HG03432 (cell line): ENCODE results near the gene MAP4K4.
A peak's percentile ranks its signal among the peaks of the same experiment; 100 is the strongest.
"Not testable (repeated sequence)": the region's sequence is repeated elsewhere in the genome, so short reads cannot be mapped to it uniquely, and the experiment has no call there.

Experiments
- ATAC-seq: cut with Tn5 transposase; IDR thresholded peaks from one replicate; pipeline ENCODE4 v1.9.1; 2021; ENCODE audit warnings: mild to moderate bottlenecking, moderate library complexity; ENCODE audit not compliant: unreplicated experiment

Gene MAP4K4

GRCh38 chr2:101763496-101764333 is 66.2 kb downstream of the MAP4K4 start:
- no peak for ATAC-seq

DNA sequence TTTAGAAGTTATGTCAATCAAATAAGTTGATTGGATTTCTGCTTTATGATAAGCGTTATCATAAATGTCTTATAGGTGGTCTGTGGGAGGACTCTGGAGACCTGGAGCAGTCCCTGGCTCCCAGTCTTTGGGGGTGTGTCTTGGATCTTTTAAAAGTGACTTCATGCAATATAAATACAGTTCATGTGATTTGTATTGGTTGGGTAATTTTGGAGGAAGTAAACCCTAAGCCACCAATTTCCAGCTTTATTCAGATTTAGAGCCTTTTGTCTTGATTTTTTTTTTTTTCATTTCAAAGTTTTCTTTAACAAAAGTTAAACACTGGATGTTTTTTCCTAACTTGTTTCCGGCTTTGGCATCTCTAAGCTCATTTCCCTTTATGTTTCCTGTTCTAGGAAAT is 68.8 kb downstream of the MAP4K4 start:
- no peak for ATAC-seq

- ATAC-seq: no peak
These were observed 69.6 kb downstream of the MAP4K4 start for GRCh38 chr2:101766871-101767739.

DNA sequence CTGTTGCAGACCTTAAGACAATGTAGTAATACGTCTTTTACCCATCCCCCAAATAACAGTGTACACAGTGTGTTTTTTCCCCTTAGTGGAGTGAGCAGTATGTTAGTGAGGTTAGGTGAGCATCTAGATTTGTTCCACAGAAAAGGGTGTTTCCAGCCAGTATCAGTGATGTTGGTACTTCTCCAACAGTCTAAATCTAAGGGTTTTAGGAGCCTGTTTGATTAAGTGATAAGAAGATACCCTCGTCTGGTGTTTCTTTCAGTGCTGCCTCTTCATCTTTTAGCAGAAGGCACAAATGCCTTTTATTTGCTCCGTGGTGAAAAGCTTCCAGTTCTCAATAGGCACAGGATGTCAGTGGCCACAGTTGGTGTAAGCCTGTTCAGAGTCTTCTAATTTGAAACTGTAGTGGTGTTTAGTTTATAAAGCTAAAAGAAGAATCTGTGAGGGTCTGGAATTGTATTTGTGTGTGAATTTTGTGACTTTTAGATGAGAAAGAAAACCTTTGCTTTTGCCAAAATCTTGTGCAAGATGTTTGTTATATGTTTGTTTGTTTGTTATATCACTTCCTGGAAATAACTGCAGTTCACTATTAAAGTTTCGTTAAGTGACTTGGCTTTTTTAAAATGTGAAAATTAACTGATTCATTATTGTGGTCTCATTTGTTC is 71.2 kb downstream of the MAP4K4 start:
- ATAC-seq: no peak

GRCh38 chr2:101769726-101770125 is 72.2 kb downstream of the MAP4K4 start:
- not testable (repeated sequence) for ATAC-seq

- ATAC-seq: peak; percentile 67
These were observed 73.2 kb downstream of the MAP4K4 start for GRCh38 chr2:101770726-101771125.

DNA sequence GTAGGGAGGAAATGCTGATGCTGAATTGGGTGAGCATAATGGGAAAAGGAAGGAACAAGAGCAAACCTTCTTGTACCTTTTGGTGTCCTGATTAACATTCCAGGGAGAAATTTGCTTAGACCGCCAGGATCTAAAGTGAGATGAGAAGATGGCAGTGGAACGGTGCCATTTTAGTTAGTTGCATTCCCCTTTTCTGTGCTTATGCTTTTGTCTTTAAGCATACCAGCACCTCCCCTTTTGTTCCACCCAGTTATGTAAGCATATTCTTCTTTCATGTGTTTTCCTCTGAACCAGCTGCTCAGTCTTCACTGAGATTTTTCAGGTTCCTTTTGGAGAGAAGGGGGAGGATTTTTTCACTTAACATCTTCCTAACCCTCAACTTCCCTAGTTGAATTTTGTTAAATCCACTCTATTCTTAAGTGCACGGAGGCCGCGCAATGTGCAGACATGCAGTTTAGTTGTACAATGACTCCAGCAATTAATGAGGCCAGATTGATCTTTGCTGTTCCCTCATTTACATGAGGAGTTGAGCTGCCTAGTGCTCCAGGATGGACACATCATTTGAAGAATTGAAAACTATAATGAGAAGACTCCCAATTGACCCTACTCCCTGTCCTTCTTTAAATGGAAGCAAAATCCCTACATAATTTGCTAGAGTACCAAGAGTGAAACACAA is 73.9 kb downstream of the MAP4K4 start:
- no peak for ATAC-seq

- ATAC-seq: no peak
These were observed 74.4 kb downstream of the MAP4K4 start for GRCh38 chr2:101771910-101772321.

DNA sequence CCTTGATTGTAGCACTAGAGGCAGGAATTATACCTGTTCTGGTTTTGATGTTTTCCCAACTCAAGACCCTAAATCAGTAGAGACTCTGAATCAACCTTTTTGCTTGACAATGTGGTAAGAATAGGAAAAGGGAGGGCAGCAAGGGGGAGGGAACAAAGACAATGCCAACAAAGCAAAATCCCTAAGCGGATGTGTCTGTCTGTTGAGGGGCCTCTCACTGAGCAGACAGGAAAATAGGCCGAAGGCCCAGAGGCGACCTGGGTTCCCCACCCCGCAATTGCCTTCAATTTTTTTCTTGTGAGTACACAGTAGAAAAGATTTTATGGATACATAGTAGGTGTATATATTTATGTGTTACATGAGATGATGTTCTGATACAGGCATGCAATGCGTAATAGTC is 75.6 kb downstream of the MAP4K4 start:
- ATAC-seq: no peak

DNA sequence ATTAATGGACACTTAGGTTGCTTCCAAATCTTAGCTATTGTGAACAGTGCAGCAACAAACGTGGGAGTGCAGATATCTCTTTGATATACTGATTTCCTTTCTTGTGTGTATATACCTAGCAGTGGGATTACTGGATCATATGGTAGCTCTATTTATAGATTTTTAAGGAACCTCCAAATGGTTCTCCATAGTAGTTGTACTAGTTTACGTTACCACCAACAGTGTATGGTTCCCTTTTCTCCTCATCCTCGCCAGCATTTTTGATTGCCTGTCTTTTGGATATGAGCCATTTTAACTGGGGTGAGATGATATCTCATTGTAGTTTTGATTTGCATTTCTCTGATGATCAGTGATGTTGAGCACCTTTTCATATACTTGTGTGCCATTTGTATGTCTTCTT is 76.5 kb downstream of the MAP4K4 start:
- not testable (repeated sequence) for ATAC-seq

DNA sequence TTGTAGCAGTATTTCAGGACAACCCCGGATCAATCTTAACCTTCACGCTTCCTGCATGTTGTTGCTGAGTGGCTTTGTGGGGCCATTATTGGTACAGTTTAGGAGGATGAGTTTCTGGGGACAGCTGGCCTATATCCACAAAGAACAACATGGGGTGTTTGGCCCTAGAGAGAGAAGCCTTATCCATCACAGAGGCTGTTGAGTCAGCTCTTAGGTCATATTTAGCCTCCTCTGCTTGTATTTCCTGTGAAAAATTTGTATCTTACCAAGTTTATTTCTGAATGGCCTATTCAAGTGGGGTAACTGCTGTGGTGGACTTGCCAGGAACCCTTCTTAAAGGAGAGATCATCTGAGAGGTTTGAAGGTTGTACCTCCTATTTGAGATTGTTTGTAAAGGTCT is 77.6 kb downstream of the MAP4K4 start:
- ATAC-seq: no peak

GRCh38 chr2:101775636-101776035 is 78.1 kb downstream of the MAP4K4 start:
- ATAC-seq: no peak

- ATAC-seq: no peak
These were observed 78.9 kb downstream of the MAP4K4 start for GRCh38 chr2:101776172-101777043.

DNA sequence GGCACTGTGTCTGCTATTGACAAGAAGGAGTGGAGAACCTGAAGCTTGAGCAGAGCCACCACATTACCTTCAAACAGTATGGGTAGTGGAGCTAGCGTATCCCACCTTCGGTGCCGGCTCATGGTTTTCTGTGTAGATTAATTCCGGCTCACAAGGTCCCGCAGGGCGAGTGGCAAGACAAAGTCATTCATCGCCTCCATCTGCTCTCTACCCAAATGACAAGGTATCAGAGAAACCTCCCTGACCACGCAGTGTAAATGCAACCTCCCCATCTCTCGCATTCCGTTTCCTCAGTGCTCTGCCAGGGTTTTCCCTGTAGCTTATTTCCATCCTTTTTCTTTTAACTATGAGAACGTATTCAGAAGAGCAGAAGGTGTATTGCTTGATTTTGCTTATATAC is 79.8 kb downstream of the MAP4K4 start:
- no peak for ATAC-seq

DNA sequence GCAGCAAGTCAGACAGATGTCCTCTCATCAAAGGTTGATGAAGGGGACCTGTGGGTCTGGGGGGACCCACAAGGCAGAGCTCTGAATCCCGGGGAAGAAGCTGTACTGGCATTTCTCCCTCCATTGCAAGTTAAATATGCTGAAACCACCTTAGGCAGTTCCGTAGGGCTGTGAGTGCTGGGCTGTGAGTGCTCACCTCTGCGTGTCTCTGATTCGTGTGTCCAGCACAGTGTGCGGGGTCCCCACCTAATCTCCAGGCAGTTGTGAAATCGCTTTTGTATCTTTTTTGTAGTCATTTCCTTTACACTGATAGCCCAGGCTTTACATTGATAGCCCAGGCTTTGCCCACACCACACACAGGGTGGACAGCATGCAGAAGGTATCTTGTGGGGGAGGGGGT is 80.6 kb downstream of the MAP4K4 start:
- ATAC-seq: no peak

GRCh38 chr2:101779190-101779589 is 81.7 kb downstream of the MAP4K4 start:
- no peak for ATAC-seq

- no peak for ATAC-seq
These were observed 82.1 kb downstream of the MAP4K4 start for GRCh38 chr2:101779656-101780055.

GRCh38 chr2:101781326-101781725 is 83.8 kb downstream of the MAP4K4 start:
- ATAC-seq: no peak

GRCh38 chr2:101781791-101782426 is 84.4 kb downstream of the MAP4K4 start:
- no peak for ATAC-seq
